SH-SY5Y (cell line): Measurements from ENCODE around the gene ACBD6.

ENCODE experiments used
- GATA2 ChIP-seq: IDR thresholded peaks from 2 replicates; pipeline ENCODE4 v1.6.1; 2011; ENCODE audit warnings: mild to moderate bottlenecking, low read depth, low read length
- GATA3 ChIP-seq: IDR thresholded peaks from 2 replicates; pipeline ENCODE4 v1.6.1; 2011; ENCODE audit warnings: low read depth, mild to moderate bottlenecking, low read length, moderate library complexity

- TF ChIP-seq GATA2 (no peak), GATA3 (no peak)
Observed at GRCh38 chr1:180535418-180535999, 33.1 kb upstream of the ACBD6 start.
